ENCODE data around the gene PEAK1.
"Not testable (repeated sequence)": the region's sequence is repeated elsewhere in the genome, so short reads cannot be mapped to it uniquely, and the experiment has no call there.

PEAK1 gene

GRCh38 chr15:77295446-77295845 lies 124.5 kb downstream of the PEAK1 start:
- no peak for DNase-seq (ENCODE audit: low spot score)

- DNase-seq (ENCODE audit: low spot score) = no peak
These were observed 126.8 kb downstream of the PEAK1 start for GRCh38 chr15:77292969-77293558.

DNA sequence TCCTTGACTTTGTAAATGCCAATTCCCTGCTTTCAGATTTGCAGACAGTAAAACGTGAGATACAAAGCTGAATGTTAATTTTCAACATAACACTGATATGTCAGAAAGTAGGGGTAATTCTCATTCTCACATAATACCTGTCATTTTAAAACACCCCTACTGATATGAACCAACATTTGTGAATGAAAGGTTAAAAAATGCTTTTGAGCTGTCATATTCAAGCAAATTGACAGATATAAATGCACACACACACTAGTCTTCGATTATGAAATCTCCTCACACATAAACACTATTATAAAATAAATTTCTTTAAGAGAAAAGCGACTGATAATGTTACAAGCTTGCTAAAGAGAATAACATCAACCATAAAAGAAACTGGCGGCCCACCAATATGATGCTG lies 128.8 kb downstream of the PEAK1 start:
- no peak for DNase-seq (ENCODE audit: low spot score)

- DNase-seq (ENCODE audit: low spot score) = no peak
These were observed 132.5 kb downstream of the PEAK1 start for GRCh38 chr15:77287385-77287784.

GRCh38 chr15:77285057-77285997 lies 134.6 kb downstream of the PEAK1 start:
- DNase-seq (ENCODE audit: low spot score) = no peak

- DNase-seq (ENCODE audit: low spot score) = no peak
These were observed 137.6 kb downstream of the PEAK1 start for GRCh38 chr15:77282333-77282732.

DNA sequence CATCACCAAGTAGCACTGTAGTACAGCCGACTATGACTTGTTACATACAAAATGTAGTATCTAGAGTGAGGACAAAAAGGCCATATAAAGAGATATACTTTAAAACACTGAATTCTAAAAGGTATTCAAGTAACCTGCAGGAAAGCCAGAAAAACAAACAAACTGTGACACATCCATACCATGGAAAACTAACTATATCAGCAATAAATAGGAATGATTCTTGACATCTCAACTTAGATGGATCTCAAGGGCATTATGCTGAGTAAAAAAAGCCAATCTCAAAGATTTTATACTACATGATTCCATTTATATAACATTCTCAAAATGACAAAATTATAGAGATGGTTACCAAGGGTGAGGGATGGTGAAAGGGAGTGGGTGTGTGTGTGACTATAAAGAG lies 143.0 kb downstream of the PEAK1 start:
- no peak for DNase-seq (ENCODE audit: low spot score)

DNA sequence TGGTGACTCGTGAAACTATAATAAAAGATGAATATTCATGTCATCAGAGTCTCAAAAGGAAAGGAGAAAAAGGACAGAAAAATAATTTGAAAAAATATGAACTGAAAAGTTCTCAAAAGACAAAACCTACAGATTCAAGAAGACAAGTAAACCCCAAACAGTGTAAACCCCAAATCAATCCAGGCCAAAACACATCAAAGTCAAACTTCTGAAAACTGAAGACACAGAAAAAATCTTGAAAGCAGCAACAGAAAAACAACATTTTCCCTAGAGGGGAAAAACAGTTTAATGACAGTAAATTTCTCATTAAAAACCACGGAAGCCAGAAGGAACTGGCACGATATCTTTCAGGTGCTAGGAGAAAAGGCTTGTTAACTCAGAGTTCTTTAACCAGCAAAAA lies 143.8 kb downstream of the PEAK1 start:
- DNase-seq (ENCODE audit: low spot score) = no peak

DNA sequence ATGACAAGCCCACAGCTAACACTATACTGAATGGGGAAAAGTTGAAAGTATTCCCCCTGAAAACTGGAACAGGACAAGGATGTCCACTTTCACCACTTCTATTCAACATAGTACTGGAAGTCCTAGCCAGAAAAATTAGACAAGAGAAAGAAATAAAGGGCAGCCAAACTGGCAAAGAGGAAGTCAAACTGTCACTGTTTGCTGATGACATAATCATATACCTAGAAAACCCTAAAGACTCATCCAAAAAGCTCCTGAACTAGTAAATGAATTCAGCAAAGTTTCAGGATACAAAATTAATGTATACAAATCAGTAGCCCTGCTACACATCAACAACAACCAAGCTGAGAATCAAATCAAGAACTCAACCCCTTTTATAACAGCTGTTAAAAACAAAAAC lies 146.8 kb downstream of the PEAK1 start:
- DNase-seq (ENCODE audit: low spot score) = not testable (repeated sequence)

DNA sequence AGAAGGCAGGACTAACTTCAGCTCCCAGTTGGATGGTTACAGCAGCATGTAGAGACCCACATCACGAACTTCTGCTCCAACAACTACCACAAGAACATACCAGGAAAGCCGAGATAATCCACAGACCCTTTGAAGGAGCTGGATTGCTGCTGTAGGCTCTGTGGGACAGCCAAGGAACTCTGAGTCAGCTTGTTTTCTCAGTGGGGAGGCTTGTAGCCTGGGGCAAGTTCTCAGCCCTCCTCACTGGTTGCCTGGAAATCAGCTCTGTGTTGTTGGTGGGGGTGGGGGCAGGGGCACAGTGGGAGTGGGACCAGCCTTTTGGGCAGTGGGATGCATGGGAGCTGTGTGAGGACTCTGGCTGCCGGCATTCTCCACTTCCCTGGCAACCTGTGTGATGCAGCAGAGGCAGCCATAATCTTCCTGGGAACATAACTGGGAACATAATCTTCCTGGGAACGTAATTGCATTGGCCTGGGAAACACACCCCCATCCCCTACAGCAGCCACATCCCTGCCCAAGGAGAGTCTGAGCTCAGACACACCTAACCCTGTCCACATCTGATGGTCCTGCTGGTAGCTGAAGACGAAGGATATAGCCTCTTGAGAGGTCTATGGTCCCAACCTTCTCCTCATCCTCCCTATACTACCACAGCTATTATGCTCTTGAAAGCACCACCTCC lies 153.1 kb downstream of the PEAK1 start:
- DNase-seq (ENCODE audit: low spot score) = no peak

GRCh38 chr15:77255385-77255784 lies 164.5 kb downstream of the PEAK1 start:
- no peak for DNase-seq (ENCODE audit: low spot score)

- DNase-seq (ENCODE audit: low spot score) = no peak
These were observed 168.2 kb downstream of the PEAK1 start for GRCh38 chr15:77251662-77252061.

DNA sequence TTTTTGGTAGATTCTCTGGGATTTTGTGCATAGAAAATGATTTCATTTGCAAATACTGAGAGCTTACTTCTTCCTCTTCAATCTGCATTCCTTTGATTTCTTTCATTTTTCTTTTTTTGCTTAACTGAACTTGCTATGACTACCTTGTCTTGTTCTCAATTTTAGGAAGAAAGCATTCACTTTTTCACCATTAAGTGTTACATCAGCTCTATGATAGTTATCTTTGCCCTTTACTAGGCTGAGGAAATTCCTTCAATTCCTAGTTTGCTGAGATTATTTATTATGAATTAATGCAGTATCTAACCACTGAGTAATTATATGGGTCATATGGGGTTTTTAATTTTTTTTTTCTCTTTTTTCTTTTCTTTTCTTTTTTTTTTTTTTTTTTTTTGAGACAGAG lies 172.8 kb downstream of the PEAK1 start:
- no peak for DNase-seq (ENCODE audit: low spot score)

- DNase-seq (ENCODE audit: low spot score) = no peak
These were observed 176.0 kb downstream of the PEAK1 start for GRCh38 chr15:77243716-77244401.

DNA sequence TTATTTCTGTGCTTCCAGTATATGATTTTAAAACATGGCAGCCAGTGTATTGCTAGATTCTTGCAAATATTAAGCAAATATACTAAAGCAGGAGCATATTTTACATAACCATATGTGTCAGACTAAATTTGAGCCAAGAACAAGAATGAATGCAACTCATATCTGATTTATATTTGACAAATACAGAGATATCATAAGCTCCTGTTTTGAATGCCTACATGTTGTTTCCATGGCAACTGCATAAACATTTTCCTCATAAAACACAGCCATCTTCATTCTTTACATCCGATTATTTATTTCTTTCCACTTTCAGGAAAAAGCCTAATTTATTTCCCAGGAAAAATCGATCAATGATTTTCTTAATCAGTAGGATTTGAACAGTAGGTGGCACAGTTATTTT lies 176.8 kb downstream of the PEAK1 start:
- DNase-seq (ENCODE audit: low spot score) = no peak

DNA sequence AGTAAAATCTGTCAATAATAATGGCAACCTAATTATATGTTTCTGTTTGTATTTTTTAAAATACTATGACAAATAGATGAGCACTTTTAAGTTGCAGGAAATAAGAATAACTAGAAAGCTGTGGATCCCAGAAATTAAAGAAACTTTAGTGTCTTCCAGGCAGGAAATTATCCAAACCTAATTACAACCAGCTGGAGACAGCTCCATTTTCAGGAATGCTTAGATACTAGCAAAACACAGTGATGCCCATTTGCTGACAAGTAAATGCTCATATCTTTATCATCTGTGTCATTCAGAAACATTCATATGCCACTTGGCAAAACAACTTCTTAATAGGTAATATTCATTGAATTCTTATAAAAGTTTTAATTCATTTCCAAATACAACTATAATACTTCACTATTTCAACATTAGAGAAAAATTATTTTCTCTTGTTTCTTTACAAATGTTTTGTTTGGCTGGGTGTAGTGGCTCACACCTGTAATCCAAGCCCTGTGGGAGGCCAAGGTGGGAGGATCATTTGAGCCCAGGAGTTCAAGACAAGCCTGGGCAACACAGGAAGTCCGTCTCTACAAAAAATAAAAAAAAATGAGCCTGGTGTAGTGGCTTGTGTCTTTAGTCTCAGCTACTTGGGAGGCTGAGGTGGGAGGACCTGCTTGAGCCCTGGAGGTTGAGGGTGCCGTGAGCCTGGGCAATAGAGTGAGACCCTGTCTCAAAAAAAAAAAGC lies 179.9 kb downstream of the PEAK1 start:
- no peak for DNase-seq (ENCODE audit: low spot score)

GRCh38 chr15:77235566-77235965 lies 184.3 kb downstream of the PEAK1 start:
- no peak for DNase-seq (ENCODE audit: low spot score)

DNA sequence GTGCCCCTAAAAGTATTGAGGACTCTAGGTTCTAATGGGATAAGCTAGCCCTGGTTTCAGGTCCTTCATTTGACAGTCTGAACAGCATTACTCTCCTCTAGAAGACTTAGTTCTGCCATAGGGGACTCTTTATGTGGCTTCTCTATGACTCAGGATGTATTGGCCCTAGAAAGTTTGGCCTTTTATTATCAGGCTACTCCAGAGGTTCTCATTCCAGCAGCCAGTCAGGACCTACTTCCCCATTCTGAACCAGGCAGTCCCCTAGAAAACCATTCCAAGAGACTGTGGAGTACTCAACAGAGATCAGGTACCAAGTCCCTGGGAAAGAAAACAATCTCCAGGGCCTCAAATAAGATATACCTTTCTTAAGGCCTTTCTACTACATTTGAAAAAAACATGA lies 191.1 kb downstream of the PEAK1 start:
- DNase-seq (ENCODE audit: low spot score) = no peak

GRCh38 chr15:77226652-77227051 lies 193.3 kb downstream of the PEAK1 start:
- no peak for DNase-seq (ENCODE audit: low spot score)

GRCh38 chr15:77225646-77226045 lies 194.3 kb downstream of the PEAK1 start:
- DNase-seq (ENCODE audit: low spot score) = no peak

- DNase-seq (ENCODE audit: low spot score) = no peak
These were observed 194.8 kb downstream of the PEAK1 start for GRCh38 chr15:77225088-77225487.

- peak; percentile 20 for DNase-seq (ENCODE audit: low spot score)
These were observed 195.6 kb downstream of the PEAK1 start for GRCh38 chr15:77224352-77224751.
